ENCODE data around the gene POLR2E. TPM values are rescaled to one million over a fixed set of nuclear protein-coding genes. Genes with fewer than 3 reads are reported as not detected.

POLR2E gene
- total RNA-seq, 1 experiment from 2014 or later, result 261 TPM

- no peak for DNase-seq
- H3K4me2 ChIP-seq (ENCODE audit: insufficient read depth, insufficient read length, low read length), result no peak overlapping the region
- H4K20me1 ChIP-seq (ENCODE audit: control insufficient read depth, insufficient read depth, insufficient read length), result no peaks in the 10 kb centered on the region
- H2AFZ ChIP-seq (ENCODE audit: low read length), result no peak overlapping the region
- WGBS (ENCODE audit: extremely low coverage, insufficient read length, low lambda C conversion rate), result no CpG with 5 or more reads among the region's 89 CpGs
- Mint-ChIP-seq H3K4me3 (no peak overlapping the region), H3K9me3 (no peaks in the 10 kb centered on the region), H3K27ac (no peak overlapping the region), H3K36me3 (ENCODE audit: insufficient read depth in 1 of 3, low read depth in 3 of 3) (peaks cover 0 to 19% (median 7%) of the 10 kb centered on the region in 3 experiments; a peak in 3 of 7 replicates), H3K27me3 (ENCODE audit: low read depth) (peaks cover 2% of the 10 kb centered on the region), H3K4me1 (peaks cover 2 to 13% of the 10 kb centered on the region in 2 experiments; a peak in 3 of 4 replicates)
- H2BK12ac ChIP-seq (ENCODE audit: insufficient read length, low read depth, low read length), result no peak overlapping the region
- H2AK5ac ChIP-seq (ENCODE audit: insufficient read length, low read length), result no peak overlapping the region
- H3K79me1 ChIP-seq (ENCODE audit: insufficient read depth, low read depth, low read length, poor library complexity, severe bottlenecking), result no peaks in the 10 kb centered on the region
- no peaks in the 10 kb centered on the region for H3K23me2 ChIP-seq (ENCODE audit: insufficient read length, low read depth, low read length, poor library complexity, severe bottlenecking)
- H3K4ac ChIP-seq (ENCODE audit: low read depth, low read length), result no peak overlapping the region
- no peaks in the 10 kb centered on the region; the same call in 1 of the 2 replicates for H3K79me2 ChIP-seq (ENCODE audit: insufficient read depth, low read length)
- H2BK15ac ChIP-seq (ENCODE audit: low read depth, low read length), result no peak overlapping the region
- no peak overlapping the region for H3K9ac ChIP-seq (ENCODE audit: extremely low read depth, insufficient read length, low read length)
- H3K9me3 ChIP-seq (ENCODE audit: control insufficient read depth, low read depth, low read length), result no peaks in the 10 kb centered on the region
- H3K56ac ChIP-seq (ENCODE audit: insufficient read length, low read depth, low read length), result no peak overlapping the region
- no peak overlapping the region for H2BK120ac ChIP-seq (ENCODE audit: low read depth, low read length, poor library complexity, severe bottlenecking)
- no peak overlapping the region for H2BK5ac ChIP-seq (ENCODE audit: insufficient read length, low read length)
- H4K8ac ChIP-seq (replicated peaks; ENCODE audit: insufficient read length, low read depth, low read length), result no peak overlapping the region
- no peaks in the 10 kb centered on the region for H3K4me1 ChIP-seq (ENCODE audit: insufficient read depth, low read length)
- H4K5ac ChIP-seq (ENCODE audit: insufficient read length, low read depth, low read length), result no peak overlapping the region
- H2BK20ac ChIP-seq (ENCODE audit: low read depth, low read length, poor library complexity, severe bottlenecking), result no peak overlapping the region
- H3K27ac ChIP-seq (ENCODE audit: insufficient read length, low read depth, low read length), result no peak overlapping the region
- H3K27me3 ChIP-seq (ENCODE audit: insufficient read depth, low read length), result no peaks in the 10 kb centered on the region
- no peak overlapping the region for H3K18ac ChIP-seq (ENCODE audit: insufficient read length, low read depth, low read length)
- no peak overlapping the region for H3T11ph ChIP-seq (ENCODE audit: low read length)
- H3K14ac ChIP-seq (ENCODE audit: insufficient read depth, low read length), result no peak overlapping the region
- TF ChIP-seq CTCF (conservative IDR thresholded peaks at IDR 0.05), result no peak
- no peak overlapping the region for H4K91ac ChIP-seq (ENCODE audit: insufficient read length, low read depth, low read length)
- no peak overlapping the region for H3K23ac ChIP-seq (ENCODE audit: insufficient read length, low read depth, low read length)
Measured at GRCh38 chr19:1108291-1109031, 13.3 kb upstream of the POLR2E start.
